Endothelial cell (in vitro differentiated cells): ENCODE measurements around the gene CPT2. TPM values are rescaled to one million over a fixed set of nuclear protein-coding genes. Genes with fewer than 3 reads are reported as not detected.

Source experiments
- DNase-seq: peaks from one replicate; pipeline ENCODE4 v3.0.0; 2021; ENCODE audit warnings: low spot score
- H3K27ac Mint-ChIP-seq: one replicate; pipeline ENCODE4 v1.8.0; 2021; ENCODE audit warnings: mixed read lengths, inconsistent platforms; ENCODE audit not compliant: unreplicated experiment
- H3K27me3 Mint-ChIP-seq: one replicate; pipeline ENCODE4 v1.8.0; 2021; ENCODE audit warnings: mild to moderate bottlenecking, moderate library complexity, mixed read lengths, inconsistent platforms; ENCODE audit not compliant: unreplicated experiment
- H3K36me3 Mint-ChIP-seq: one replicate; pipeline ENCODE4 v1.8.0; 2021; ENCODE audit warnings: mild to moderate bottlenecking, low read depth, mixed read lengths, inconsistent platforms; ENCODE audit not compliant: unreplicated experiment
- H3K4me1 Mint-ChIP-seq: one replicate; pipeline ENCODE4 v1.8.0; 2021; ENCODE audit warnings: mild to moderate bottlenecking, mixed read lengths, inconsistent platforms; ENCODE audit not compliant: unreplicated experiment
- H3K4me3 Mint-ChIP-seq: one replicate; pipeline ENCODE4 v1.8.0; 2021; ENCODE audit warnings: mild to moderate bottlenecking, mixed read lengths, inconsistent platforms; ENCODE audit not compliant: unreplicated experiment
- H3K9me3 Mint-ChIP-seq: one replicate; pipeline ENCODE4 v1.8.0; 2021; ENCODE audit warnings: mixed read lengths, inconsistent platforms; ENCODE audit not compliant: unreplicated experiment
- total RNA-seq: library from RNA; stranded (reverse); fragmentation: NEBNext Ultra II Directional; extraction: Animal tissue kit (Norgen Biotek cat#: 25700); gene quantifications from one replicate; pipeline ENCODE4 v1.2.1, GENCODE V29; 2021; ENCODE audit not compliant: unreplicated experiment
- TF ChIP-seq, protein P1 (sequence below): fragments of 200-600 bp; sonication (generic); IDR thresholded peaks from one replicate; pipeline ENCODE4 v1.5.0; 2021; ENCODE audit warnings: antibody characterized with exemption; ENCODE audit not compliant: unreplicated experiment

The CPT2 gene
- total RNA-seq, 1 donor from 2014 or later: 17.6 TPM

DNA sequence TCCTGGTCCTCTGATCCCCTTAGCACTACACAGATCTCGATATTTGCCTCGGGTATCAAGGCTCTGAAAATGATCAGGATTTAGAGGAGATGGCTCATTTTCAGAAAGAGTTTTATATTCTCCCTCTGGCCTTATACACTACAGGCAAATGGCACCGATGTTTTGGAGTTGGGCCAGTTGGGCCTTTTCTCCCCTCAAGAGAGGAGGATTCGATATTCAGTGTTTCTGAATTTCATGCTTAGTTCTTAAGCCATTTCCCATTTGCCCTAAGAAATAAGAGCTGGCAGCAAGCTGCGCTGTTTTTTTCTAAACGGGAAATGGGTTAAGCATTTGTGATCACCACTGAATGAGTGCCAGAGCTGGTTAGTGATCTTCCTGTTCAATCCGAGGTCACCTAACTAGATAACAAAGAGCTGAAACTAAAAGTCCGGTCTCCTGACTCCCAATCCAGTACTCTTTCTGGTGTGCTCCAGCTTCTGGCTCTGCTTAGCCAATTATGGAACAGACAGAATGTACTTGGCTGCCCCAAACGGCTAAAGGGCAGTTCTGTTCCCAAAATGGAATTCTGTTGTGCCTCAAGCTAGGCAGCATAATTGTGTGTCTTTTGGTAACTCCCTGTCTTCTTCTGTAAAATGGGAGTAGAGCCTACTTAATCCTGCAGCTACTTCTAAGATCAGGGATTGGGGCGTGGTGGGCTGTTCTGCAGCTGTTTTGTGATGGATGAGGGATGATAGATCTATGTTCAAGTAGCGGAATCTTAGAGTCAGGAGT is 1.2 kb upstream of the CPT2 start:
- Mint-ChIP-seq H3K4me3 (peak overlapping the region; percentile 85), H3K9me3 (no peaks in the 10 kb centered on the region), H3K27ac (peak overlapping the region; percentile 48), H3K36me3 (peaks cover 6% of the 10 kb centered on the region), H3K4me1 (peaks cover 30% of the 10 kb centered on the region), H3K27me3 (peaks cover 15% of the 10 kb centered on the region)
- DNase-seq: no peak
- TF ChIP-seq, protein P1, sequence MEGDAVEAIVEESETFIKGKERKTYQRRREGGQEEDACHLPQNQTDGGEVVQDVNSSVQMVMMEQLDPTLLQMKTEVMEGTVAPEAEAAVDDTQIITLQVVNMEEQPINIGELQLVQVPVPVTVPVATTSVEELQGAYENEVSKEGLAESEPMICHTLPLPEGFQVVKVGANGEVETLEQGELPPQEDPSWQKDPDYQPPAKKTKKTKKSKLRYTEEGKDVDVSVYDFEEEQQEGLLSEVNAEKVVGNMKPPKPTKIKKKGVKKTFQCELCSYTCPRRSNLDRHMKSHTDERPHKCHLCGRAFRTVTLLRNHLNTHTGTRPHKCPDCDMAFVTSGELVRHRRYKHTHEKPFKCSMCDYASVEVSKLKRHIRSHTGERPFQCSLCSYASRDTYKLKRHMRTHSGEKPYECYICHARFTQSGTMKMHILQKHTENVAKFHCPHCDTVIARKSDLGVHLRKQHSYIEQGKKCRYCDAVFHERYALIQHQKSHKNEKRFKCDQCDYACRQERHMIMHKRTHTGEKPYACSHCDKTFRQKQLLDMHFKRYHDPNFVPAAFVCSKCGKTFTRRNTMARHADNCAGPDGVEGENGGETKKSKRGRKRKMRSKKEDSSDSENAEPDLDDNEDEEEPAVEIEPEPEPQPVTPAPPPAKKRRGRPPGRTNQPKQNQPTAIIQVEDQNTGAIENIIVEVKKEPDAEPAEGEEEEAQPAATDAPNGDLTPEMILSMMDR: no peak

DNA sequence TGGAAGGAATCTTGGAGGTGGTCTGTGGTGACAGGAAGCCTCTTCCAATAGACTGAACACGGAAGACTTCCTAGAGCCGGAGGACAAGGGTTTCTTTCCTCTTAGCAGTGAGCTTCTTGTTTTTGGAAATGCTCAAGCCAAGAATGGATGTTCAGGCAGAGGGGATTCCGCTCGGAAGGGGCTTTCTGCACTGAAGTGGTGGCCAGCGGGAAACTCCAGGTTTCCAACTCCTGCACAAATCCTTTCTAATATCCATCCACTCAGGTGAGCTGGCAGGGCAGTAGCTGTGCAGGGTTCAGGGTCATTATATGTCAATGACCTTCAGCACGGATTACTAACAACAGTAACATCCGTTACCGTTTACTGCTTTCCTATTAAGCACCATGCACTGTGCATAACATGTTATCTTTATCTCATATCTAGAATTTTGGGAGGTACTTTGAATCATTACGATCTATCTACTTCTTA is 573 bp upstream of the CPT2 start:
- H3K27me3 Mint-ChIP-seq: peaks cover 12% of the 10 kb centered on the region
- peak overlapping the region; percentile 48 for H3K27ac Mint-ChIP-seq
- H3K4me3 Mint-ChIP-seq: peak overlapping the region; percentile 85

DNA sequence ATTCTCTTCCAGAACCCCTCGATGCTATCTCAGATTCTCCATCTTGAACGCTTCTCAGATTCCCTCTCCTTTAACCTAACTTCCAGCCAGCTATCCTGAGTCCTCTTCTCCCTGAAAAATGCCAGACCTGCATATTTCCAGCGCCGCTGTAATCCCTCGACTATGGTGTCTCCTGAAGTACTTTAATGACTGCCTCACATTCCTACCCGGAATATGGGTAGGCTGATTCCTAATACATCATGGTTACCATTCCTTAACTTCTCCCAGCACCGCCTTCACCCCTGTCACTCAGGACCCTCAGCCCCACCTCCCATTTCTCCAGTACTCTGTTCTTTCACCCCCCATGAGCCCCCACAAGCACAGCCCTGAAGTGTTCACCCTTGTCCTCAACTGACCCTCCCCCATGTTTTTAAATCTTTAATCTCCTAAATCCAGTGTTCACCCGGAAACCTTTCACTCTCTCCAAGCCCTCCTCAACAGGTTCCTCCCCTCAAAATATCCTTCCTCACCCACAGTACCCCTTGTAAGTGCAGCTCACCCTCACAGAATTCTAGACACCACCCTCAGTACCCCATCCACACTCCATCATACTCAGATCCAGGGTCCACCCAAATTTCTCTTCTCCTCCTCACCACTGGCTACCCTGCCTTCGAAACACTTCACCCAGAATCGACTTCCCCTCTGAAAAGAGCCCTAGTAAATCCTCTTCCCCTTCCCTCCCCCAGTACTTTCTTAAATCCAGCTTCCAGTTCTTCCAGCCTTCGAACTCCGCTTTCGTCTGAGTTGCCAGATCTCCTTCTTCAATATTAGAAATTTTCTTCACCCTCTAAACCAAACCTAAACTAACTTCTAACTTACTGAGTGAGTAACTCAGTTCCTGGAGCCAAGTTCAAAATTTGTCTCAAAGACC is 922 bp downstream of the CPT2 start:
- Mint-ChIP-seq H3K36me3 (peaks cover 12% of the 10 kb centered on the region), H3K4me1 (peaks cover 23% of the 10 kb centered on the region), H3K4me3 (peak overlapping the region; percentile 92), H3K9me3 (no peaks in the 10 kb centered on the region), H3K27ac (peak overlapping the region; percentile 87), H3K27me3 (peaks cover 10% of the 10 kb centered on the region)
- DNase-seq: no peak
- TF ChIP-seq, protein P1: no peak

More for the DNA sequence above, 573 bp upstream of the CPT2 start:
- Mint-ChIP-seq H3K4me1 (peaks cover 23% of the 10 kb centered on the region), H3K9me3 (no peaks in the 10 kb centered on the region), H3K36me3 (peaks cover 6% of the 10 kb centered on the region)
- DNase-seq: no peak
- TF ChIP-seq, protein P1: no peak

DNA sequence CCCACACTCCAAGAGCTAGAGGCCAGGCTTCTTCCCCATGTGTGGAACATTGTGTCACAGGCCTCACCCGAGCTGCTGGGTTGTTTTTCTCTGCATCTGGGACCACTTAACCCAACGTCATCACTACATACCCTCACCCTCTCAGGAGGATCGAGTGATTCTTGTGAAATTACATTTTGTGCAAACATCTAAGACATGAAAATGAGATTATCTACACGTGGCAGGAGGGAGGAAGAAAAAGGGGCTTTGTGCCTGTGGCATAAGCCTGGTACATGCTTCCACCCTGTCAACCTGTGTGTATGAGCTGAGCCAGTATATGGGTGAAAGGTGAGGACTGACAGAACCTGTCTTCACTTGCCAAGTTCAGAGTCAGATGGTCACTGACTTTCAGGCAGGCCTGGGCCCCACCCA is 1.6 kb downstream of the CPT2 start:
- H3K4me1 Mint-ChIP-seq: peaks cover 23% of the 10 kb centered on the region
- TF ChIP-seq, protein P1: no peak
- H3K4me3 Mint-ChIP-seq: peak overlapping the region; percentile 92
- H3K36me3 Mint-ChIP-seq: peaks cover 19% of the 10 kb centered on the region
- H3K27me3 Mint-ChIP-seq: peaks cover 10% of the 10 kb centered on the region
- H3K27ac Mint-ChIP-seq: peak overlapping the region; percentile 39
- no peaks in the 10 kb centered on the region for H3K9me3 Mint-ChIP-seq
- no peak for DNase-seq
